Upper lobe of left lung (tissue), 6 donors: ENCODE results near the gene KDM4B. TPM values are rescaled to one million over a fixed set of nuclear protein-coding genes. Genes with fewer than 3 reads are reported as not detected.

Experiments used
- ATAC-seq, 2 donors: fragments of 200-7000 bp; cut with Tn5 transposase; one replicate each; pipeline ENCODE4 v1.9.1; 2022; ENCODE audit warnings: mild to moderate bottlenecking in 2 of 2, moderate library complexity in 2 of 2; ENCODE audit not compliant: low FRiP score in 2 of 2
- DNase-seq, 2 donors: peaks; one replicate each; pipeline ENCODE4 v3.0.0-alpha.2; 2019 to 2020
- H3K27ac ChIP-seq, 4 donors: fragments of 200-600 bp; sonication (generic); one replicate each; pipeline ENCODE4 v1.5.1; 2016 to 2019
- H3K27me3 ChIP-seq, 4 donors: fragments of 200-600 bp; sonication (generic); one replicate each; pipeline ENCODE4 v1.5.1; 2017 to 2019
- H3K36me3 ChIP-seq, 4 donors: fragments of 200-600 bp; sonication (generic); one replicate each; pipeline ENCODE4 v1.5.1; 2016 to 2019
- H3K4me1 ChIP-seq, 4 donors: fragments of 200-600 bp; sonication (generic); one replicate each; pipeline ENCODE4 v1.5.1; 2018 to 2019
- H3K4me3 ChIP-seq, 4 donors: fragments of 200-600 bp; sonication (generic); one replicate each; pipeline ENCODE4 v1.5.1; 2017 to 2019; ENCODE audit warnings: mild to moderate bottlenecking in 2 of 4, moderate library complexity in 1 of 4
- H3K9me3 ChIP-seq, 4 donors: fragments of 200-600 bp; sonication (generic); one replicate each; pipeline ENCODE4 v1.5.1; 2018 to 2019
- CTCF ChIP-seq, 6 experiments: fragments of 450-650 bp in 4 of 6; fragments of 200-600 bp in 2 of 6; sonication (generic) in 2 of 6; IDR thresholded peaks; one replicate each; pipeline ENCODE4 v1.5.1; 2016 to 2019; ENCODE audit warnings: antibody characterized with exemption in 6 of 6
- EP300 ChIP-seq, 4 donors: sonication (generic); formaldehyde crosslinking; IDR thresholded peaks; one replicate each; pipeline ENCODE4 v1.5.1; 2017; ENCODE audit warnings: antibody characterized with exemption in 4 of 4, control low read depth in 2 of 4
- POLR2A ChIP-seq, 4 donors: fragments of 450-650 bp; IDR thresholded peaks; one replicate each; pipeline ENCODE4 v1.5.1; 2016 to 2017; ENCODE audit warnings: antibody characterized with exemption in 4 of 4, mild to moderate bottlenecking in 2 of 4
- POLR2AphosphoS5 ChIP-seq, 2 donors: sonication (generic); formaldehyde crosslinking; IDR thresholded peaks; one replicate each; pipeline ENCODE4 v1.5.1; 2017; ENCODE audit warnings: antibody characterized with exemption in 2 of 2
- WGBS, 2 donors: methylation state at CpG; one replicate each; pipeline ENCODE4 v1.1.5; 2017 to 2018; 5-methylcytosine and 5-hydroxymethylcytosine counted together
- total RNA-seq, 6 donors: library from RNA; depleted of rRNA in 4 of 6; stranded (reverse); fragments of >200 nt in 4 of 6; gene quantifications; one replicate each; pipeline versions ENCODE4 v1.1.0 to v1.2.1, GENCODE V29; 2016 to 2021
- donor health status: DM: no; HTN: no; CAD: no; lungs with moderate emphysema.
- donor health status: DM: no; HTN: yes; CAD: no; lungs with severe emphysema.

The KDM4B gene
- total RNA-seq, 6 donors from 2014 or later = 28.1 to 112 (median 38.2) TPM

GRCh38 chr19:4985551-4985991, 16.7 kb downstream of the KDM4B start:
- ATAC-seq (no peak), DNase-seq (peak in 1 of 2 donors; percentile 78)
- WGBS, 2 donors = 81 to 92% methylated on average over 16 to 22 of the region's 22 CpGs
- no peaks in the 10 kb centered on the region for H3K9me3 ChIP-seq
- no peak for TF ChIP-seq CTCF (IDR thresholded peaks at IDR 0.05)
- TF ChIP-seq EP300 (IDR thresholded peaks at IDR 0.05) = no peak
- no peak for TF ChIP-seq POLR2AphosphoS5 (IDR thresholded peaks at IDR 0.05)
- TF ChIP-seq POLR2A (IDR thresholded peaks at IDR 0.05) = no peak
- no peak overlapping the region for H3K4me3 ChIP-seq
- peaks cover 30 to 78% (median 49%) of the 10 kb centered on the region in 4 donors for H3K4me1 ChIP-seq
- H3K27ac ChIP-seq = peak overlapping the region in 1 of 4 donors; percentile 11
- no peaks in the 10 kb centered on the region for H3K36me3 ChIP-seq
- H3K27me3 ChIP-seq = no peaks in the 10 kb centered on the region

GRCh38 chr19:4986056-4986455, 17.1 kb downstream of the KDM4B start:
- DNase-seq (peak in 1 of 2 donors; percentile 61), ATAC-seq (no peak)
- Histone ChIP-seq H3K9me3 (no peaks in the 10 kb centered on the region), H3K27me3 (no peaks in the 10 kb centered on the region), H3K4me3 (no peak overlapping the region), H3K27ac (no peak overlapping the region), H3K4me1 (peaks cover 30 to 73% (median 47%) of the 10 kb centered on the region in 4 donors), H3K36me3 (no peaks in the 10 kb centered on the region)
- no peak for TF ChIP-seq EP300 (IDR thresholded peaks at IDR 0.05)
- no peak for TF ChIP-seq CTCF (IDR thresholded peaks at IDR 0.05)
- WGBS, 2 donors = 92 to 93% methylated on average over 9 to 19 of the region's 19 CpGs

- H3K36me3 ChIP-seq = no peaks in the 10 kb centered on the region
- no peak for TF ChIP-seq POLR2A (IDR thresholded peaks at IDR 0.05)
- TF ChIP-seq CTCF (IDR thresholded peaks at IDR 0.05) = no peak
- TF ChIP-seq POLR2AphosphoS5 (IDR thresholded peaks at IDR 0.05) = no peak
- TF ChIP-seq EP300 (IDR thresholded peaks at IDR 0.05) = no peak
- ATAC-seq (no peak), DNase-seq (peak in 1 of 2 donors; percentile 72)
- 80 to 93% methylated on average over 15 to 19 of the region's 19 CpGs for WGBS, 2 donors
- H3K27me3 ChIP-seq = no peaks in the 10 kb centered on the region
- no peak overlapping the region for H3K27ac ChIP-seq
- H3K4me3 ChIP-seq = no peak overlapping the region
- H3K9me3 ChIP-seq = no peaks in the 10 kb centered on the region
- H3K4me1 ChIP-seq = peaks cover 26 to 71% (median 44%) of the 10 kb centered on the region in 4 donors
These were observed 17.6 kb downstream of the KDM4B start for GRCh38 chr19:4986471-4986891.

- DNase-seq (no peak), ATAC-seq (no peak)
- H3K9me3 ChIP-seq = no peaks in the 10 kb centered on the region
- H3K4me3 ChIP-seq = no peak overlapping the region
- no peaks in the 10 kb centered on the region for H3K36me3 ChIP-seq
- H3K27me3 ChIP-seq = no peaks in the 10 kb centered on the region
- TF ChIP-seq POLR2AphosphoS5 (IDR thresholded peaks at IDR 0.05) (no peak), CTCF (IDR thresholded peaks at IDR 0.05) (no peak), EP300 (IDR thresholded peaks at IDR 0.05) (no peak), POLR2A (IDR thresholded peaks at IDR 0.05) (no peak)
- H3K4me1 ChIP-seq = peaks cover 25 to 71% (median 44%) of the 10 kb centered on the region in 4 donors
- no peak overlapping the region for H3K27ac ChIP-seq
- 72 to 87% methylated on average over 11 of the region's 11 CpGs for WGBS, 2 donors
These were observed 18.3 kb downstream of the KDM4B start for GRCh38 chr19:4987256-4987655.

GRCh38 chr19:4987692-4988370, 18.9 kb downstream of the KDM4B start:
- peaks cover 25 to 71% (median 44%) of the 10 kb centered on the region in 4 donors for H3K4me1 ChIP-seq
- ATAC-seq (no peak), DNase-seq (no peak)
- no peaks in the 10 kb centered on the region for H3K9me3 ChIP-seq
- no peak overlapping the region for H3K4me3 ChIP-seq
- H3K36me3 ChIP-seq = no peaks in the 10 kb centered on the region
- peak overlapping the region in 2 of 4 donors; percentile 3 to 49 for H3K27ac ChIP-seq
- 86 to 87% methylated on average over 20 to 24 of the region's 24 CpGs for WGBS, 2 donors
- TF ChIP-seq EP300 (IDR thresholded peaks at IDR 0.05) (no peak), POLR2A (IDR thresholded peaks at IDR 0.05) (no peak), CTCF (IDR thresholded peaks at IDR 0.05) (no peak), POLR2AphosphoS5 (IDR thresholded peaks at IDR 0.05) (no peak)
- H3K27me3 ChIP-seq = no peaks in the 10 kb centered on the region
